GM18951 (cell line): ENCODE data around the gene BCL7B.
A peak's percentile ranks its signal among the peaks of the same experiment; 100 is the strongest.
"Not testable (repeated sequence)": the region's sequence is repeated elsewhere in the genome, so short reads cannot be mapped to it uniquely, and the experiment has no call there.

Source experiments
- POLR2A ChIP-seq: IDR thresholded peaks from 4 replicates; pipeline ENCODE4 v1.6.1; 2011; ENCODE audit warnings: mild to moderate bottlenecking; ENCODE audit not compliant: insufficient read length, insufficient read depth; ENCODE audit errors: extremely low read depth
- in situ Hi-C: fragments of 300-500 bp; cut with MboI; formaldehyde crosslinking; loops from one replicate; pipeline ENCODE4 v1.12.0; 2022; ENCODE audit warnings: low sequenced_read_pairs, mixed read lengths, inconsistent platforms; ENCODE audit not compliant: unreplicated experiment

BCL7B gene

GRCh38 chr7:73536479-73536878, 21.0 kb downstream of the BCL7B start:
- in situ Hi-C loops = no loop called here
- TF ChIP-seq POLR2A = no peak

- in situ Hi-C loops = not testable (repeated sequence)
Observed at GRCh38 chr7:73535918-73536317, 21.6 kb downstream of the BCL7B start.

- TF ChIP-seq POLR2A = no peak
- in situ Hi-C loops = no loop called here
Observed at GRCh38 chr7:73533742-73534141, 23.7 kb downstream of the BCL7B start.

- TF ChIP-seq POLR2A = no peak
- in situ Hi-C loops = no loop called here
Observed at GRCh38 chr7:73532224-73532623, 25.3 kb downstream of the BCL7B start.

- in situ Hi-C loops = no loop called here
- no peak for TF ChIP-seq POLR2A
Observed at GRCh38 chr7:73530800-73531199, 26.7 kb downstream of the BCL7B start.

GRCh38 chr7:73526896-73527821, 30.3 kb downstream of the BCL7B start:
- in situ Hi-C loops = no loop called here
- no peak for TF ChIP-seq POLR2A

- in situ Hi-C loops = not testable (repeated sequence)
Observed at GRCh38 chr7:73526158-73526494, 31.4 kb downstream of the BCL7B start.

GRCh38 chr7:73522105-73522872, 35.2 kb downstream of the BCL7B start, which contains the start of gene BAZ1B:
Gene BAZ1B (minus strand): TSS chr7:73522293. CDS start chr7:73521933, 360 bp downstream.
- in situ Hi-C loops = no loop called here
- peak; percentile 87 for TF ChIP-seq POLR2A

GRCh38 chr7:73521636-73522104, 35.8 kb downstream of the BCL7B start:
- in situ Hi-C loops = no loop called here
- TF ChIP-seq POLR2A = no peak

- in situ Hi-C loops = no loop called here
- no peak for TF ChIP-seq POLR2A
Observed at GRCh38 chr7:73520673-73521635, 36.5 kb downstream of the BCL7B start.

GRCh38 chr7:73519867-73520672, 37.4 kb downstream of the BCL7B start:
- TF ChIP-seq POLR2A = no peak
- in situ Hi-C loops = no loop called here

- no peak for TF ChIP-seq POLR2A
- in situ Hi-C loops = no loop called here
Observed at GRCh38 chr7:73518470-73518869, 39.0 kb downstream of the BCL7B start.

- TF ChIP-seq POLR2A = no peak
- in situ Hi-C loops = no loop called here
Observed at GRCh38 chr7:73517241-73517995, 40.1 kb downstream of the BCL7B start.
